Ishikawa (cell line): ENCODE measurements around the gene SEMA3G.

ENCODE experiments used
- CEBPB ChIP-seq: IDR thresholded peaks from 2 replicates; pipeline ENCODE4 v1.6.1; 2012
- CREB1 ChIP-seq: IDR thresholded peaks from 2 replicates; pipeline ENCODE4 v1.6.1; 2012; ENCODE audit warnings: low read depth
- EGR1 ChIP-seq: IDR thresholded peaks from 2 replicates; pipeline ENCODE4 v1.6.1; 2012
- EP300 ChIP-seq: IDR thresholded peaks from 2 replicates; pipeline ENCODE4 v1.6.1; 2012; ENCODE audit warnings: borderline replicate concordance
- FOXM1 ChIP-seq: IDR thresholded peaks from 2 replicates; pipeline ENCODE4 v1.6.1; 2012; ENCODE audit warnings: low read depth, borderline replicate concordance
- NFIC ChIP-seq: IDR thresholded peaks from 2 replicates; pipeline ENCODE4 v1.6.1; 2012
- RAD21 ChIP-seq: IDR thresholded peaks from 2 replicates; pipeline ENCODE4 v1.6.1; 2012; ENCODE audit warnings: low read depth
- TAF1 ChIP-seq: IDR thresholded peaks from 2 replicates; pipeline ENCODE4 v1.6.1; 2012; ENCODE audit warnings: low read depth, mild to moderate bottlenecking
- TCF12 ChIP-seq: IDR thresholded peaks from 2 replicates; pipeline ENCODE4 v1.6.1; 2012; ENCODE audit warnings: low read depth
- YY1 ChIP-seq: IDR thresholded peaks from 2 replicates; pipeline ENCODE4 v1.6.1; 2012; ENCODE audit warnings: low read depth
- ZBTB7A ChIP-seq: IDR thresholded peaks from 2 replicates; pipeline ENCODE4 v1.6.1; 2012; ENCODE audit warnings: low read depth
- TF ChIP-seq, protein P1 (sequence below): IDR thresholded peaks from 2 replicates; pipeline ENCODE4 v1.6.1; 2012
- TF ChIP-seq, protein P2 (sequence below): IDR thresholded peaks from 2 replicates; pipeline ENCODE4 v1.6.1; 2012
- TF ChIP-seq, protein P3 (sequence below): IDR thresholded peaks from 2 replicates; pipeline ENCODE4 v1.6.1; 2012; ENCODE audit warnings: low read depth, mild to moderate bottlenecking

DNA sequence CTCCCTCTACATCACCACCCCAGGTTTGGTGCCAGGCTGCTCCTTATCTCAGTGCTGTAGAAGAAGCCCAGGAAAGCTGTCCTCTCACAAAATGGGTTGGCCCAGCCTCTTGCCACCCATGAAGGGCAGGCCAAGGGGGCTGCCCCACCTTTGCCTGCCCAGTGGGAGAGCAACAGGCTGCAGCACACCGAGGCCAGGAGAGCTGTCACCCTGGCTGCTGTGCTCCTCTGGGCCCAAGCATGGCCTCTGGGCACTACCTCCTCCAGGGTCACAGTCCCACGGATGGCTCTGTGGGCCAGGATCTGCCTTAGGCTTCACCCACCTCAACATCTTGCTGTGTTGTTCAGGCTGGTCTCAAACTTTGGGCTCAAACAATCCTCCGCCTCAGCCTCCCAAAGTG lies 43.8 kb upstream of the SEMA3G start:
- TF ChIP-seq, protein P1, sequence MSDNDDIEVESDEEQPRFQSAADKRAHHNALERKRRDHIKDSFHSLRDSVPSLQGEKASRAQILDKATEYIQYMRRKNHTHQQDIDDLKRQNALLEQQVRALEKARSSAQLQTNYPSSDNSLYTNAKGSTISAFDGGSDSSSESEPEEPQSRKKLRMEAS = no peak
- TF ChIP-seq CEBPB (no peak), EP300 (no peak), CREB1 (no peak), NFIC (no peak), FOXM1 (no peak), TCF12 (no peak), ZBTB7A (no peak), TAF1 (no peak), RAD21 (no peak), YY1 (no peak), EGR1 (no peak)
- TF ChIP-seq, protein P2, sequence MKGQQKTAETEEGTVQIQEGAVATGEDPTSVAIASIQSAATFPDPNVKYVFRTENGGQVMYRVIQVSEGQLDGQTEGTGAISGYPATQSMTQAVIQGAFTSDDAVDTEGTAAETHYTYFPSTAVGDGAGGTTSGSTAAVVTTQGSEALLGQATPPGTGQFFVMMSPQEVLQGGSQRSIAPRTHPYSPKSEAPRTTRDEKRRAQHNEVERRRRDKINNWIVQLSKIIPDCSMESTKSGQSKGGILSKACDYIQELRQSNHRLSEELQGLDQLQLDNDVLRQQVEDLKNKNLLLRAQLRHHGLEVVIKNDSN = no peak
- TF ChIP-seq, protein P3, sequence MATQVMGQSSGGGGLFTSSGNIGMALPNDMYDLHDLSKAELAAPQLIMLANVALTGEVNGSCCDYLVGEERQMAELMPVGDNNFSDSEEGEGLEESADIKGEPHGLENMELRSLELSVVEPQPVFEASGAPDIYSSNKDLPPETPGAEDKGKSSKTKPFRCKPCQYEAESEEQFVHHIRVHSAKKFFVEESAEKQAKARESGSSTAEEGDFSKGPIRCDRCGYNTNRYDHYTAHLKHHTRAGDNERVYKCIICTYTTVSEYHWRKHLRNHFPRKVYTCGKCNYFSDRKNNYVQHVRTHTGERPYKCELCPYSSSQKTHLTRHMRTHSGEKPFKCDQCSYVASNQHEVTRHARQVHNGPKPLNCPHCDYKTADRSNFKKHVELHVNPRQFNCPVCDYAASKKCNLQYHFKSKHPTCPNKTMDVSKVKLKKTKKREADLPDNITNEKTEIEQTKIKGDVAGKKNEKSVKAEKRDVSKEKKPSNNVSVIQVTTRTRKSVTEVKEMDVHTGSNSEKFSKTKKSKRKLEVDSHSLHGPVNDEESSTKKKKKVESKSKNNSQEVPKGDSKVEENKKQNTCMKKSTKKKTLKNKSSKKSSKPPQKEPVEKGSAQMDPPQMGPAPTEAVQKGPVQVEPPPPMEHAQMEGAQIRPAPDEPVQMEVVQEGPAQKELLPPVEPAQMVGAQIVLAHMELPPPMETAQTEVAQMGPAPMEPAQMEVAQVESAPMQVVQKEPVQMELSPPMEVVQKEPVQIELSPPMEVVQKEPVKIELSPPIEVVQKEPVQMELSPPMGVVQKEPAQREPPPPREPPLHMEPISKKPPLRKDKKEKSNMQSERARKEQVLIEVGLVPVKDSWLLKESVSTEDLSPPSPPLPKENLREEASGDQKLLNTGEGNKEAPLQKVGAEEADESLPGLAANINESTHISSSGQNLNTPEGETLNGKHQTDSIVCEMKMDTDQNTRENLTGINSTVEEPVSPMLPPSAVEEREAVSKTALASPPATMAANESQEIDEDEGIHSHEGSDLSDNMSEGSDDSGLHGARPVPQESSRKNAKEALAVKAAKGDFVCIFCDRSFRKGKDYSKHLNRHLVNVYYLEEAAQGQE = no peak
